ENCODE data around the gene C1QA.
"Not testable (repeated sequence)": the region's sequence is repeated elsewhere in the genome, so short reads cannot be mapped to it uniquely, and the experiment has no call there.

Gene C1QA

DNA sequence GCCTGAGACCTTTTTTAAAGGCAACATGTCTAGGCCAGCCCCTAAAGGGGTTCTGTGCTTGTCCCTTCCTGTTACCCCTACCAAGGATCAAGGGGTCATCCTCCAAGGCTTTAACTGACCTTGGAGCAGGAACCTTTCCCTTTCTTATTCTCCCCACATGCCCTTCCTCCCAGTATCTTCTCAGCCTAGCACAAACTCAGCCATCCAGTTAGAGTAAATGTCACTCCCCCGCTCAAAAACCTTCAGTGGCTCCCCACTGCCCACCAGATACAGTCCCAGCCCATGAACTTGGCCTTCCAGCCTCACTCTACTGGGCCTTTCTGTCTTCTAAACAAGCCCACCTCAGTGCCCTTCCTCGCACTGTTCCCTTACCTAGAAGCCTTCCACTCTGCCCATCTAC is 25.5 kb downstream of the C1QA start:
- no peak for TF ChIP-seq ARNT (IDR thresholded peaks at IDR 0.05)
- no peak for TF ChIP-seq LEF1 (IDR thresholded peaks at IDR 0.05; ENCODE audit: borderline replicate concordance)
- DNase-seq (ENCODE audit: extremely low spot score): no peak
- CTCF ChIA-PET: no interaction called here
- POLR2A ChIA-PET: no interaction called here

DNA sequence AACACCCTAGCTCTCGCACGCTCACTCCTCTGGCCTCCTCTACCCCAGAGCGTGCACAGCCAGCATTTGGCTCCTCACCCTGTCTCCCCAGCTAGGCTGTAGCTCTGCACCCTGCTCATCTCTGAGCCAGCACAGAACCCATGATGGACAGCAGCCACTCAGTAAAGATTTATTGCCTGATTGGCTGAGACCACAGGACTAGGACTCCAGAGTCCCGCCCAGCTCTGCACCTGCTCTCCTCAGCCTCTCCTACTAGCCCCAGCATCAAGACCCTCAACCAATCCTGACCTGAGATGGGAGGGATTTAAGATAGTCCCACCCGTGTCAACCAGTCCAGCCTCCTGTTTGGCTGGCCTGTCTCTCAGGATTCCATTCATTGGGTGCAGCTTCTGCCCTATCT is 25.9 kb downstream of the C1QA start:
- CTCF ChIA-PET: interaction anchor here (0.9 kb wide), 1 partner anchor 42 kb away, joined by 3 read pairs; no protein-coding TSS in a partner anchor
- no peak for TF ChIP-seq FOXA1 (IDR thresholded peaks at IDR 0.05)
- TF ChIP-seq NFRKB (IDR thresholded peaks at IDR 0.05): no peak
- TF ChIP-seq ARNT (IDR thresholded peaks at IDR 0.05): no peak
- TF ChIP-seq, protein P1, sequence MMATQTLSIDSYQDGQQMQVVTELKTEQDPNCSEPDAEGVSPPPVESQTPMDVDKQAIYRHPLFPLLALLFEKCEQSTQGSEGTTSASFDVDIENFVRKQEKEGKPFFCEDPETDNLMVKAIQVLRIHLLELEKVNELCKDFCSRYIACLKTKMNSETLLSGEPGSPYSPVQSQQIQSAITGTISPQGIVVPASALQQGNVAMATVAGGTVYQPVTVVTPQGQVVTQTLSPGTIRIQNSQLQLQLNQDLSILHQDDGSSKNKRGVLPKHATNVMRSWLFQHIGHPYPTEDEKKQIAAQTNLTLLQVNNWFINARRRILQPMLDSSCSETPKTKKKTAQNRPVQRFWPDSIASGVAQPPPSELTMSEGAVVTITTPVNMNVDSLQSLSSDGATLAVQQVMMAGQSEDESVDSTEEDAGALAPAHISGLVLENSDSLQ (IDR thresholded peaks at IDR 0.05): peak; percentile 96
- POLR2A ChIA-PET: no interaction called here
- DNase-seq (ENCODE audit: extremely low spot score): peak; percentile 65

DNA sequence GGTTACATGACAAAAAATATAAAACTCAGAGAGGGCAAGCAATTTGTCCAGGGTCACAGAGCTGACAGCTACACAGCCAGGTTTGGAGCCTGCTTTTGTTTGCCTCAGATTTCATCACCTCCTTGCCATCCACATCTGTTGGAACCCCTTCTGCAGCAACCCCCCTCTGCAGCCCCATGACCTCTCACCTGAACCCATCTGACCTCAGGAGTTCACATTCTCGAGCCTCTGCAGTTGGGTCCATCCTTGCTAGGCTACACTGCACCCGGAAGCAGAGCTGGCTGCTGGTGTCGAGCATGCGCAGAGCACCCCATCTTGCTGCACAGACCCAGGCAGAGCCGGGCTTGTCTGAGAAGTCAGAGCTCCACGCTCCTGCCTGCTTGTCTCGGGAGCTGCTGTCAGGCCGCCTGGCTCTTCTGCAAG is 26.6 kb downstream of the C1QA start:
- ChIA-PET POLR2A (no interaction called here), CTCF (interaction anchor here (0.9 kb wide), 1 partner anchor 42 kb away, joined by 3 read pairs; no protein-coding TSS in a partner anchor)
- DNase-seq (ENCODE audit: extremely low spot score): no peak
- no peak for TF ChIP-seq SUZ12 (IDR thresholded peaks at IDR 0.05)
- no peak for TF ChIP-seq TARDBP (IDR thresholded peaks at IDR 0.05)
- no peak for TF ChIP-seq ARNT (IDR thresholded peaks at IDR 0.05)
- TF ChIP-seq FOXA1 (IDR thresholded peaks at IDR 0.05): no peak
- TF ChIP-seq, protein P1 (IDR thresholded peaks at IDR 0.05): no peak
- no peak for TF ChIP-seq BHLHE40 (IDR thresholded peaks at IDR 0.05; ENCODE audit: borderline replicate concordance)
- no peak for TF ChIP-seq LEF1 (IDR thresholded peaks at IDR 0.05; ENCODE audit: borderline replicate concordance)
- no peak for TF ChIP-seq HDGF (IDR thresholded peaks at IDR 0.05; ENCODE audit: borderline replicate concordance)
- no peak for TF ChIP-seq ZNF384 (IDR thresholded peaks at IDR 0.05)
- TF ChIP-seq FOXK2 (IDR thresholded peaks at IDR 0.05): no peak
- no peak for TF ChIP-seq CTBP1 (IDR thresholded peaks at IDR 0.05; ENCODE audit: borderline replicate concordance)
- TF ChIP-seq L3MBTL2 (conservative IDR thresholded peaks at IDR 0.05): no peak
- TF ChIP-seq SP1 (IDR thresholded peaks at IDR 0.05): no peak
- TF ChIP-seq FOXM1 (IDR thresholded peaks at IDR 0.05; ENCODE audit: borderline replicate concordance): no peak
- no peak for TF ChIP-seq NFRKB (IDR thresholded peaks at IDR 0.05)
- TF ChIP-seq ELF4 (IDR thresholded peaks at IDR 0.05): no peak

DNA sequence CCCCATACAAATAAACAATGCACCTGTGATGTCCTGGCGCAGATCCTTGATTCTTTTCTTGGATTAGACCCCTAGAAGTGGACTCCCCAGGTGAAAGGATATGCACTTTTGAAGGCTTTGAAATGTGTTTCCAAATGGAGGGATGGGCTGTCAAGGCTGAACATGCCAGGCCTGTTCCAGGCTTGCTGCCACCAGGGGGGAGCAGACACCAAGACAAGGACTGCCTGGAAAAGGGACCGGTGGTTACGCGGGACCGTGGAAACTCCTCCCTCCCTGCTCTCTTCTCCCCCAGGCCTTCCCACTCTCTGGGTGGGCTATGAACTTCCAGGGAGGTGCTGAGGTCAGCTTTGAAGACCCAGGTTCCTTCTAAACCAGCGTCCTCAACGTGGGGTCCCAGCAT is 29.3 kb downstream of the C1QA start:
- TF ChIP-seq BHLHE40 (IDR thresholded peaks at IDR 0.05; ENCODE audit: borderline replicate concordance) (no peak), FOXA1 (IDR thresholded peaks at IDR 0.05) (no peak), ARNT (IDR thresholded peaks at IDR 0.05) (no peak), NFRKB (IDR thresholded peaks at IDR 0.05) (no peak)
- DNase-seq (ENCODE audit: extremely low spot score): peak; percentile 53
- CTCF ChIA-PET: interaction anchor here (1.4 kb wide), 1 partner anchor 265 kb away, joined by 4 read pairs; no protein-coding TSS in a partner anchor
- POLR2A ChIA-PET: no interaction called here

DNA sequence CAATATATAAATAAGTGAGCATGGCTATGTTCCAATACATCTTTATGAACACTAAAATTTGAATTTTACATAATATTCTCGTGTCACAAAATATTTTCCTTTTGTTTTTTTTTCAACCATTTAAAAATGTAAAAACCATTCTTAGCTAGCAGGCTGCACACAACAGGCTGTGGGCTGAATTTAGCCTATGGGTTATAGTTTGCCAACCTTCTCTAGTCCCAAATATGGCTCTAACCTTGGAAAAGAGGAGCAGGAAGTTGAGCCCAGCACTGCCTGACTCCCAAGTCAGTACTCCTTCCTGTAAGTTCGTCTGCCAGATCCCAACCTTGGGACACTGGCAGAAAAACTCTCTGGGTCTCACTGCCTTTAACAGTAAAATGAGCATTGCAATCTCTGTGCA is 30.0 kb downstream of the C1QA start:
- TF ChIP-seq ZNF384 (IDR thresholded peaks at IDR 0.05) (no peak), FOXA1 (IDR thresholded peaks at IDR 0.05) (no peak), FOXK2 (IDR thresholded peaks at IDR 0.05) (no peak), SUZ12 (IDR thresholded peaks at IDR 0.05) (no peak), ELF4 (IDR thresholded peaks at IDR 0.05) (no peak), ARNT (IDR thresholded peaks at IDR 0.05) (no peak), SP1 (IDR thresholded peaks at IDR 0.05) (no peak)
- POLR2A ChIA-PET: no interaction called here
- no peak for DNase-seq (ENCODE audit: extremely low spot score)
- CTCF ChIA-PET: interaction anchor here (1.4 kb wide), 1 partner anchor 264 kb away, joined by 4 read pairs; no protein-coding TSS in a partner anchor

DNA sequence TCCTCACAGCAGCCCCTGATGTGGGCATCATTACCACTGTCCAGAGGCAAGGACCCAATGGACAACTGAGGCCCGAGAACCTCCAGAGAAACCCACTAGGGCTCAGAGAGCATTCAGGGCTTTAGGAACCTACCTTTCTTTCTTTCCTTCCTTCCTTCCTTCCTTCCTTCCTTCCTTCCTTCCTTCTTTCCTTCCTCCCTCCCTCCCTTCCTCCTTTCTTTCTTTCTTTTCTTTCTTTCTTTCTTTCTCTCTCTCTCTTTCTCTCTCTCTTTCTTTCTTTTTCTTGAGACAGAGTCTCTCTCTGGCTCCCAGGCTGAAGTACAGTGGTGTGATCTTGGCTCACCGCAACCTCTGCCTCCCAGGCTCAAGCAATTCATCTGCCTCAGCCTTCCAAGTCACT is 32.4 kb downstream of the C1QA start:
- DNase-seq (ENCODE audit: extremely low spot score); POLR2A ChIA-PET; CTCF ChIA-PET: not testable (repeated sequence)

DNA sequence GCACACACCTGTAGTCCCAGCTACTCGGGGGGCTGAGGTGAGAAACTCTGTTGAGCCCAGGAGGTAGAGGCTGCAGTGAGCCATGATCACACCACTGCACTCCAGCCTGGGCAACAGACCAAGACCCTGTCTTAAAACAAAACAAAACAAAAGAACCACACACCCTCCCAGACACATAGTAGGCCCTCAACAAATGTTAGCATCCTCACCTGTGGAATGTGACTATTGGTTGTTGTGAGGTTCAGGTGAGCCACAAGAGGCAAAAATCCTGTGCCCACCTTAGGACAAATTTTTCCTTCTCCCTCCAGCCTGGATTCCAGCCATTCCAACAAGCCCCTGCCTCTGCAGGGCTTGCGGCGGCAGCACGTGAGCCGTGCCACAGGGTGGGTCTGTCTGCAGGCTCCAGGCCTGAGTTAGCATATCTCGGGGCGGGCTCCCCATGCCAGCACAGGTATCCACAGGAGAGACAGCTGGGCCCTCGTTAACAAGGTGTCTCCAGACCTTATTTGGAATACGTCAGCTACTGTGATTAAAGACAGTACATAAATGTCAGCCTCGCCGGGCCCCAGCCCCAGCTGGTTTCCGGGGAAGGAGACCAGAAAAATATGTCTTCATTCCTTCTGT is 34.0 kb downstream of the C1QA start:
- POLR2A ChIA-PET: no interaction called here
- DNase-seq (ENCODE audit: extremely low spot score): no peak
- CTCF ChIA-PET: no interaction called here
- TF ChIP-seq HDGF (IDR thresholded peaks at IDR 0.05; ENCODE audit: borderline replicate concordance): no peak
- TF ChIP-seq FOXA1 (IDR thresholded peaks at IDR 0.05): no peak
- TF ChIP-seq TARDBP (IDR thresholded peaks at IDR 0.05): no peak
- no peak for TF ChIP-seq FOXM1 (IDR thresholded peaks at IDR 0.05; ENCODE audit: borderline replicate concordance)
- TF ChIP-seq, protein P1 (IDR thresholded peaks at IDR 0.05): no peak

DNA sequence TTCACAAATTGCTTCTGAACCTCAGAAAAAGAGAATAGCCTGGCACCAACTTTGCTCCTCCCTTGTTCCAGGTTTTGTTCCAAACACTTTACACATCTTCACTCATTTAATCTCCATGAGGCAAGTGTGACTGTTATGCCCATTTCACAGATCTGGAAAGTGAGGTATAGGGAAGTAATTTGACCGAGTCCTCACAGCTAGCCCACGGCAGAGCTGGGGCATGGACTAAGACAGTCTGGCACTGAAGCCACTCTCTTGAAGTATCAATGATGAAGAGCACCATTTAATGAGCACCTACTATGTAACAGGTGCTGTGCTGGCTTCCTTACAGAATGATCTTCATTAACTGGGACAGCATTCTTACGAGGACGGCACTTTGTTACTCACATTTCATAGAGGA is 35.6 kb downstream of the C1QA start:
- ChIA-PET CTCF (interaction anchor here (1.2 kb wide), 1 partner anchor 16 kb away, joined by 3 read pairs; no protein-coding TSS in a partner anchor), POLR2A (no interaction called here)
- TF ChIP-seq FOXA1 (IDR thresholded peaks at IDR 0.05): no peak
- TF ChIP-seq L3MBTL2 (conservative IDR thresholded peaks at IDR 0.05): no peak
- no peak for TF ChIP-seq FOXK2 (IDR thresholded peaks at IDR 0.05)
- TF ChIP-seq HDGF (IDR thresholded peaks at IDR 0.05; ENCODE audit: borderline replicate concordance): no peak
- no peak for TF ChIP-seq ZNF384 (IDR thresholded peaks at IDR 0.05)
- TF ChIP-seq SUZ12 (IDR thresholded peaks at IDR 0.05): no peak
- no peak for TF ChIP-seq CTBP1 (IDR thresholded peaks at IDR 0.05; ENCODE audit: borderline replicate concordance)
- TF ChIP-seq TARDBP (IDR thresholded peaks at IDR 0.05): no peak
- TF ChIP-seq ARNT (IDR thresholded peaks at IDR 0.05): no peak
- TF ChIP-seq, protein P1 (IDR thresholded peaks at IDR 0.05): no peak
- TF ChIP-seq FOXM1 (IDR thresholded peaks at IDR 0.05; ENCODE audit: borderline replicate concordance): no peak
- no peak for TF ChIP-seq SP1 (IDR thresholded peaks at IDR 0.05)
- TF ChIP-seq LEF1 (IDR thresholded peaks at IDR 0.05; ENCODE audit: borderline replicate concordance): no peak
- TF ChIP-seq ELF4 (IDR thresholded peaks at IDR 0.05): no peak
- TF ChIP-seq NFRKB (IDR thresholded peaks at IDR 0.05): no peak
- TF ChIP-seq BHLHE40 (IDR thresholded peaks at IDR 0.05; ENCODE audit: borderline replicate concordance): no peak
- no peak for DNase-seq (ENCODE audit: extremely low spot score)
